ENCODE results near the gene ZAP70.

DNA sequence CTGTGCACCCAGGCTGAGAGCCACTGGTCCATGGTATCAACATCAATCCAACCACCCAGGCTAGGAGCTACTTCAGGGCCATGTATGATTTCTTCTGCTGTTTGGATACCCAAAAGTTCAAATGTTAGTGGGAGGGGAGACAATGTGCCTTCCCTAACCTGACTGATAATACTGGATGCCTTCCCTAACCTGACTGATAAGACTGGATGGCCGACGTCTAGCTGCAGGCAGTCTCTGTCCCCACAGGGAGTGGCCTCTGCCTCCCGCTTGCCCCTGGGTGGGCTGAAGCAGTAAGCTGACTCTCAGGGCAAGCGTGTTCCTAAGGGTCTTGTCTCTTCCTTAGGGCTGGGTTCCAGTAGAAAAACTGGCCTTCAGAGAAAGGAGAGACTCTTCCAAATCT lies 65.8 kb downstream of the ZAP70 start:
- TF ChIP-seq CTCF (IDR thresholded peaks at IDR 0.05; ENCODE audit: extremely low read depth in 1 of 2, insufficient read depth in 1 of 2, low read depth in 1 of 2, low read length in 2 of 2) (no peak), JUN (IDR thresholded peaks at IDR 0.05; ENCODE audit: borderline replicate concordance, insufficient read depth, insufficient read length, low read depth) (no peak), POLR2A (IDR thresholded peaks at IDR 0.05; ENCODE audit: low read depth, low read length) (no peak), POLR2AphosphoS5 (IDR thresholded peaks at IDR 0.05; ENCODE audit: insufficient read depth, low read depth, low read length) (no peak), EZH2 (IDR thresholded peaks at IDR 0.05; ENCODE audit: borderline replicate concordance, low read depth, low read length, severe bottlenecking) (no peak), FOS (IDR thresholded peaks at IDR 0.05; ENCODE audit: borderline replicate concordance, insufficient read depth, low read length) (no peak), GATA2 (IDR thresholded peaks at IDR 0.05; ENCODE audit: insufficient read depth, insufficient read length, low read depth, low read length) (no peak)
- TF ChIP-seq, protein P1, sequence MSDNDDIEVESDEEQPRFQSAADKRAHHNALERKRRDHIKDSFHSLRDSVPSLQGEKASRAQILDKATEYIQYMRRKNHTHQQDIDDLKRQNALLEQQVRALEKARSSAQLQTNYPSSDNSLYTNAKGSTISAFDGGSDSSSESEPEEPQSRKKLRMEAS (IDR thresholded peaks at IDR 0.05; ENCODE audit: insufficient read depth, insufficient read length): no peak
